ENCODE data around the gene ABCC1.

DNA sequence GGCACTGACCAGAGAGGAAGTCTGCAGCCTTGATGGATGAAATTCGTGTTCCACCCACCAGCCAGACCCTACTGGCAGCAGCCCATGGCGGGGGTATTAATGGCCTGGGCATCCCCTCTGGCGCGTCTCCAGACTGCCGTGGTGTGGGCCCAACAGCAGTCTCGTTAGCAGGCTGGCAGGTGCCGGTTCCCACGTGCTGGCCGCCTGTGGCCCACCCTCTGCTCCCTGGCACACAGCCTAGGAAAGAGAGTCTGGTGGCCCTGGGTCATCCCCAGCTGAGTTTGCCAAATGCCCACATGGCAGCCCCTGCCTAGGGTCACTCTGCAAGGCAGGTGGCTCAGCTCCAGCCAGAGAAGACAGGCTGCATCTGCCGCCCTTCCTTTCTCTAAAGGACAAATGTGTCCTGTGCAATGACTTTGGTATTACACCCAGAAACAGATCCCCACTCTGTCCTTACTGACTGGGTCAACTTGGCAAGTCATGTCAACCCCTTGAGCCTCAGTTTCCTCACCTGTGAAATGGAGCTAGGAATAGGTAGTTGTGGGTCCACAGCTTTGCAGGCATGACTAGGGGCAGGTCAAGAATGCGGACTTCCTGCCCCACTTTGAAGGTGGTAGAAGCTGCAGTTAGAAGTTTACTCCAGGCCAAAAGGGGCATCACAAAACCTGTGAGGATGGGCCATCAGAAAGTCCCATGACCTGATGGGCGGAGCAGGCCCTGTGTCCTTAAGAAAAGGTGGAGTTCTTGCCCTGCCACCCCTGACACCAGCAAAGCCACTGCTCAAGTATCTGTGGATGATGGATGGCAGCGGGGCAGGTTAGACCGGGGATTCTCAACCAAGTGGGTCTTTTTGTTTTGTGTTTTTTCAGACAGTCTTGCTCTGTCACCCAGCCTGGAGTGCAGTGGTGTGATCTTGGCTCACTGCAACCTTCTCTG is 197.2 kb downstream of the ABCC1 start:
- TF ChIP-seq, protein P1, sequence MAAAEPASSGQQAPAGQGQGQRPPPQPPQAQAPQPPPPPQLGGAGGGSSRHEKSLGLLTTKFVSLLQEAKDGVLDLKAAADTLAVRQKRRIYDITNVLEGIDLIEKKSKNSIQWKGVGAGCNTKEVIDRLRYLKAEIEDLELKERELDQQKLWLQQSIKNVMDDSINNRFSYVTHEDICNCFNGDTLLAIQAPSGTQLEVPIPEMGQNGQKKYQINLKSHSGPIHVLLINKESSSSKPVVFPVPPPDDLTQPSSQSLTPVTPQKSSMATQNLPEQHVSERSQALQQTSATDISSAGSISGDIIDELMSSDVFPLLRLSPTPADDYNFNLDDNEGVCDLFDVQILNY (CRISPR knock-in tag; IDR thresholded peaks at IDR 0.05) = no peak
- TF ChIP-seq, protein P2, sequence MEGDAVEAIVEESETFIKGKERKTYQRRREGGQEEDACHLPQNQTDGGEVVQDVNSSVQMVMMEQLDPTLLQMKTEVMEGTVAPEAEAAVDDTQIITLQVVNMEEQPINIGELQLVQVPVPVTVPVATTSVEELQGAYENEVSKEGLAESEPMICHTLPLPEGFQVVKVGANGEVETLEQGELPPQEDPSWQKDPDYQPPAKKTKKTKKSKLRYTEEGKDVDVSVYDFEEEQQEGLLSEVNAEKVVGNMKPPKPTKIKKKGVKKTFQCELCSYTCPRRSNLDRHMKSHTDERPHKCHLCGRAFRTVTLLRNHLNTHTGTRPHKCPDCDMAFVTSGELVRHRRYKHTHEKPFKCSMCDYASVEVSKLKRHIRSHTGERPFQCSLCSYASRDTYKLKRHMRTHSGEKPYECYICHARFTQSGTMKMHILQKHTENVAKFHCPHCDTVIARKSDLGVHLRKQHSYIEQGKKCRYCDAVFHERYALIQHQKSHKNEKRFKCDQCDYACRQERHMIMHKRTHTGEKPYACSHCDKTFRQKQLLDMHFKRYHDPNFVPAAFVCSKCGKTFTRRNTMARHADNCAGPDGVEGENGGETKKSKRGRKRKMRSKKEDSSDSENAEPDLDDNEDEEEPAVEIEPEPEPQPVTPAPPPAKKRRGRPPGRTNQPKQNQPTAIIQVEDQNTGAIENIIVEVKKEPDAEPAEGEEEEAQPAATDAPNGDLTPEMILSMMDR (IDR thresholded peaks at IDR 0.05) = no peak
- TF ChIP-seq FOXK1 (CRISPR knock-in tag; IDR thresholded peaks at IDR 0.05) = no peak
- TF ChIP-seq MXD4 (CRISPR knock-in tag; IDR thresholded peaks at IDR 0.05; ENCODE audit: borderline replicate concordance) = no peak
- no peak for TF ChIP-seq NFYB (CRISPR knock-in tag; conservative IDR thresholded peaks at IDR 0.05; ENCODE audit: low read depth)
- TF ChIP-seq, protein P3, sequence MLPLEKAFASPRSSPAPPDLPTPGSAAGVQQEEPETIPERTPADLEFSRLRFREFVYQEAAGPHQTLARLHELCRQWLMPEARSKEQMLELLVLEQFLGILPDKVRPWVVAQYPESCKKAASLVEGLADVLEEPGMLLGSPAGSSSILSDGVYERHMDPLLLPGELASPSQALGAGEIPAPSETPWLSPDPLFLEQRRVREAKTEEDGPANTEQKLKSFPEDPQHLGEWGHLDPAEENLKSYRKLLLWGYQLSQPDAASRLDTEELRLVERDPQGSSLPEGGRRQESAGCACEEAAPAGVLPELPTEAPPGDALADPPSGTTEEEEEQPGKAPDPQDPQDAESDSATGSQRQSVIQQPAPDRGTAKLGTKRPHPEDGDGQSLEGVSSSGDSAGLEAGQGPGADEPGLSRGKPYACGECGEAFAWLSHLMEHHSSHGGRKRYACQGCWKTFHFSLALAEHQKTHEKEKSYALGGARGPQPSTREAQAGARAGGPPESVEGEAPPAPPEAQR (CRISPR knock-in tag; IDR thresholded peaks at IDR 0.05) = no peak

Data from WTC11 (cell line).